Motor neuron (in vitro differentiated cells): ENCODE data around the gene PTPRR. TPM values are rescaled to one million over a fixed set of nuclear protein-coding genes. Genes with fewer than 3 reads are reported as not detected.
A peak's percentile ranks its signal among the peaks of the same experiment; 100 is the strongest.

Experiments
- ATAC-seq, 8 experiments: fragments of 200-7000 bp; cut with Tn5 transposase; replicated peaks in 6 of 8; 2 replicates each; pipeline ENCODE4 v1.8.0; 2021; ENCODE audit warnings: mild to moderate bottlenecking in 8 of 8, moderate library complexity in 8 of 8
- H3K27ac ChIP-seq, 2 donors: fragments of 250-450 bp; sonication (Bioruptor Pico); 2 replicates each; pipeline ENCODE4 v1.9.0; 2021; ENCODE audit warnings: antibody characterized with exemption in 2 of 2, mild to moderate bottlenecking in 2 of 2, moderate library complexity in 1 of 2
- H3K4me1 ChIP-seq, 2 donors: fragments of 250-450 bp; sonication (Bioruptor Pico); replicated peaks in 1 of 2; 2 replicates each; pipeline ENCODE4 v1.6.1; 2021; ENCODE audit warnings: antibody characterized with exemption in 2 of 2, mild to moderate bottlenecking in 2 of 2, moderate library complexity in 1 of 2
- H3K4me3 ChIP-seq, 5 donors: fragments of 250-450 bp; sonication (Bioruptor Pico); 2 replicates each; pipeline ENCODE4 v1.9.0; 2021; ENCODE audit warnings: antibody characterized with exemption in 5 of 5, mild to moderate bottlenecking in 5 of 5, moderate library complexity in 4 of 5
- WGBS, 10 experiments: fragments of 450-650 bp; shearing (Covaris generic); methylation state at CpG; one replicate each; pipeline ENCODE4 v1.0.0; 2022; 5-methylcytosine and 5-hydroxymethylcytosine counted together
- in situ Hi-C, 9 experiments: fragments of 400-800 bp; cut with MboI; loops; one replicate each; pipeline ENCODE4 v1.15.0; 2021; ENCODE audit warnings: low sequenced_read_pairs in 9 of 9, low pct_unique_long_range_greater_than_20kb in 2 of 9; ENCODE audit not compliant: unreplicated experiment in 9 of 9
- total RNA-seq, 8 experiments: library from RNA; unstranded; fragments of 300-600 nt; gene quantifications; 2 replicates each; pipeline versions ENCODE4 v1.2.3 to v1.2.4, GENCODE V29; 2022

Gene PTPRR
- total RNA-seq, 8 experiments from 2014 or later: 0.18 to 3.6 (median 2.1) TPM; not detected in 1

DNA sequence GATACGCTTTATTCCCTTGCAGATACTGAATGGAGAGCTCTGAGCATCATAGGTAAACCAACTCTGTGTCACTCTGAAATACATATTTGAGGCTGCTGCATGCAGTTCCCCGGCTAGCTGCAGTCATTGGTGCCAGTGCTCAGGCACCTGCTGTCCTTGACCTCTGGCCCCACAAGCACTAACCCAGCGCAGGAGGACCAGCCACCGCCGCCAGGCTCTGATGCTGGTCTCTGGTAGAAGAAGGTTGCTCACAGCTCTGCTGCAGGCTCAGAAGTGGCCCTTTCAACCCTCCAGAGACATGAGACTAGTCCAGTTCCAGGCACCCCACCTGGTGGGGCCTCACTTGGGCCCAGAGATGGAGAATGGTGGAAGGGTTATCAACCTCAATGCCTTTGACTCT, 248.8 kb downstream of the PTPRR start:
- Histone ChIP-seq H3K27ac (no peak overlapping the region), H3K4me3 (no peak overlapping the region), H3K4me1 (no peaks in the 10 kb centered on the region)
- in situ Hi-C loops: no loop called here
- WGBS, 10 experiments: 67 to 100% (median 88%) methylated on average over 1 to 2 of the region's 5 CpGs; no CpG with 5 or more reads in 2 of the 10 experiments
- ATAC-seq: no peak

DNA sequence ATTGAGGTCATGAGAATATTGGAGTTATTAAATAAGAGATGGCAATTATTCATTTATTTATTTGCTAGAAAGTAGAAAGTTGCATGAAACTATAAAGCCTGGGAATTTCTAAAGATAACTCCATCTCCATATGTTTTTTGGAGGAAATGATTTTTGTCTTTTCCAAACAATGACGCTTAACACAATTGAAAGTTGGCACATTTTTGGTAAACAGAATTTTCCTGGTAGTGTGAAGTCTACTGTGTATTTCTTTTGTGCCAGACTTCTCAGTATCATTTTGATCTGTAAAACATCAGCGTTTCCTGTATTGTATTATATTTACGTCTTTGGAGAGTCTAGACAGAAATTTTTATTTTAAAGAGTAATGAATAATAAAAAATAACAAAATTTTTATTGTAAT, 249.6 kb downstream of the PTPRR start:
- ATAC-seq: no peak
- Histone ChIP-seq H3K4me3 (no peak overlapping the region), H3K4me1 (no peaks in the 10 kb centered on the region), H3K27ac (no peak overlapping the region)
- WGBS, 10 experiments: 43 to 100% (median 91%) methylated on average over 2 to 3 of the region's 3 CpGs
- in situ Hi-C loops: no loop called here

DNA sequence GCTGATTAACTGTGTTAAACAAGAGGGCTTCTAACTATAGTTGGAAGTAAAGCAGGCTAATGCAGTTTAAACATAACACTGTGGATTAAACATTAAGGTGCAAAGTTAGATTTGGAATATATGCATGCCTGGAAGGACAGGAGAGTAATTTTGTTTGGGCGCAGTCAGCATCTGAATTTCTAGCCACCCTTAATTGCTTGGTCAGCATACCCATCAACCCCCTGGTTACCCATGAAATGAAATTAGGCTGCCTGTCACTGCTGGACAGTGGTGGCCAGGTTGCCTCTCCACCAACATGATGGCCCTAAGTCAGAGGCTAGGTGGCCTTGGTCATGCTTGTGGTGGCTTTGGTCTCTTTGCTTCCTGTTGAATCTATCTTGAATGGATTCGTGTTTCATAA, 253.3 kb downstream of the PTPRR start:
- 85 to 100% (median 93%) methylated on average over 1 to 2 of the region's 2 CpGs; no CpG with 5 or more reads in 4 of the 10 experiments for WGBS, 10 experiments
- ATAC-seq: no peak
- Histone ChIP-seq H3K27ac (no peak overlapping the region), H3K4me1 (peaks cover 5 to 7% of the 10 kb centered on the region in 2 donors), H3K4me3 (no peak overlapping the region)
- in situ Hi-C loops: no loop called here

DNA sequence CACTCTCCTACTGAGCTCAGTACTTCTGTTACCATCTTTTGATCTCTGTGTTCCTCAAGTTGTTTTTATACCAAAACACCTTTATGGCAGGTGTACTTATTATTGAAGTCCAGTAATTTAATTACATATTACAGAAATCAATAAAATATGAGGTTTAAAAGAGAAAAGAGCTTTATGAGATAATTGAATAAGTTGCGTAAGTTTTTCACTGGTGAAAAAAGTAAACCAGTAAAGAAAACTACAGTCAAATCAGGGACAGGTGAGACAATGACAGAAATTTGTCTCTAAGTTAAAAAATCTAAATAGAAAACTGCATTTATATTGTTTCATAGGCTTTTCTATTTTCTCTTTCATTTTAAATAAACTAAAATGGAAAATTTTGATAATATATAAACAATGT, 254.2 kb downstream of the PTPRR start:
- no peak for ATAC-seq
- H3K4me3 ChIP-seq: no peak overlapping the region
- 67 to 100% (median 100%) methylated on average over 1 of the region's 1 CpG; no CpG with 5 or more reads in 1 of the 10 experiments for WGBS, 10 experiments
- in situ Hi-C loops: no loop called here
- H3K4me1 ChIP-seq: peaks cover 5 to 7% of the 10 kb centered on the region in 2 donors
- H3K27ac ChIP-seq: no peak overlapping the region

DNA sequence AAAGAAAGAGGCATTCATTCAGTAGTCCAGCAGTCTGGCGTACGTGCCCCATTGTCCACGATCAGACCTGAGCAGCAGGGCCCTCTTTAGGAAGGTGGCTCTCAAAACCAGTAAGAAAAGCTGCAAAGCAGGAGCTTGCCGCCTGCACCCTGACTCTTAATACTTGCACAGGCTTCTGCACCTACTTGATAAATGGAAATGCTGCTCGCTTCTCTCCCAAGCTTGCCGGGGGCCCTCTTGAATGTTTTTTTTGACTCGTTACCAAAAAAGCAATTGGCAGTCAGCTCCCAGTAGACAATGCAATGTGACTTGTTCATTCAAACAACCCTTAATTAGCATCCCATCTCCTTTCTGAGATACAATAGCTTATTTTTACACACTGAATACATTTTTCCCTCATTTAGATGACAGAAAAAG, 256.1 kb downstream of the PTPRR start:
- no peak overlapping the region for H3K27ac ChIP-seq
- WGBS, 10 experiments: 0 to 93% (median 27%) methylated on average over 3 to 7 of the region's 7 CpGs; no CpG with 5 or more reads in 3 of the 10 experiments
- in situ Hi-C loops: no loop called here
- H3K4me3 ChIP-seq: no peak overlapping the region
- peaks cover 5 to 7% of the 10 kb centered on the region in 2 donors for H3K4me1 ChIP-seq
- peak in 5 of 8 experiments; percentile 36 to 63 (median 50) for ATAC-seq

DNA sequence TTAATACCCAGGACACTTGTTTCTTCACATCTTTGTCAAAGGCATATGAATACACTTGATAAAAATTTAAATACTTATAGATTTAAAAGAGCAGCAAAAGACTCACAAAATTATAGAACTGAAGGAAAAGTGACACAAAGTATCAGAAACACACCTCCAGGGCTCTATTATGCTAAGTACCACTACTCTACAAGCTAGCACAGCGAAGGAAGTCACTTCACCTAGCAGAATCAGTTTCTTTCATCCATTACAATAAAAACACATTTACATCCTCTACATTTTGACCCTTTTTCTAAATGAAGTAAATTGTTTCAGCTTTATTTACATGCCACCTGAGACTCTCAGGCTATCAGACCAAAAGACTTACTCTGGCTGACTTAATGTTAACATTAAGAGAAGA, 256.7 kb downstream of the PTPRR start:
- Histone ChIP-seq H3K27ac (no peak overlapping the region), H3K4me1 (peaks cover 5 to 7% of the 10 kb centered on the region in 2 donors), H3K4me3 (no peak overlapping the region)
- no peak for ATAC-seq
- in situ Hi-C loops: no loop called here
- WGBS, 10 experiments: 50 to 100% (median 94%) methylated on average over 1 of the region's 1 CpG; no CpG with 5 or more reads in 4 of the 10 experiments

DNA sequence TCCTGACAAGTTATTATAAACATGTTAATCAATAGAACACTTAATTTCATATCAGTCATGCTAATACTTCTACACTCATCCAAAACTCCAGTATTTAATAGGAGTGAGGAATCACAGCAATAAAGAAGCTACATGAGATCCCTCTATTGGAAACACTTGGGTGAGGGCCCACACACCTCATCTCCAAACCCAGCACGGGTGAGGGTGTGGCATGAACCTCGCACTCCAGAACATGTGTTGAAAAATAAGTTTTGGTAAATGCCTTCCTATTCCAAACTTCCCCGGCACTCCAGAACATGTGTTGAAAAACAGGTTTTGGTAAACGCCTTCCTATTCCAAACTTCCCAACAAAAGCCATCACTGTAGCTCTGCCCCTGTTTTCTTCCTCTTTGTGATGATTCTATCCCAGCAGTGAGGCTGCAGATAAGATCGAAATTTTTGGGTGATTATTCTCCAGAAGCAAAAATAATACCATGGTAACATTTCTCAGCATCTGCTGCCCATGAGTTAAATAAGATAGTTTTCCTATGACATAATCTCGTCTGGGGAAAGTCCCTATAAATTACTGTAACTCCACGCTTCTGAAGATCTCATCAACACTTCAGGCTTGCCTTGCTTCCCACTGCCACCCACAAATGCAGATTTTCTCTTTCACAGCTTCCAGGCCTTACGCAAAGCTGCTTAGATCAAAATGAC, 258.9 kb downstream of the PTPRR start:
- H3K4me1 ChIP-seq: peaks cover 5 to 7% of the 10 kb centered on the region in 2 donors
- H3K4me3 ChIP-seq: no peak overlapping the region
- in situ Hi-C loops: no loop called here
- H3K27ac ChIP-seq: no peak overlapping the region
- peak in 3 of 8 experiments; percentile 35 to 82 (median 79) for ATAC-seq
- WGBS, 10 experiments: 7 to 100% (median 80%) methylated on average over 1 to 8 of the region's 8 CpGs

DNA sequence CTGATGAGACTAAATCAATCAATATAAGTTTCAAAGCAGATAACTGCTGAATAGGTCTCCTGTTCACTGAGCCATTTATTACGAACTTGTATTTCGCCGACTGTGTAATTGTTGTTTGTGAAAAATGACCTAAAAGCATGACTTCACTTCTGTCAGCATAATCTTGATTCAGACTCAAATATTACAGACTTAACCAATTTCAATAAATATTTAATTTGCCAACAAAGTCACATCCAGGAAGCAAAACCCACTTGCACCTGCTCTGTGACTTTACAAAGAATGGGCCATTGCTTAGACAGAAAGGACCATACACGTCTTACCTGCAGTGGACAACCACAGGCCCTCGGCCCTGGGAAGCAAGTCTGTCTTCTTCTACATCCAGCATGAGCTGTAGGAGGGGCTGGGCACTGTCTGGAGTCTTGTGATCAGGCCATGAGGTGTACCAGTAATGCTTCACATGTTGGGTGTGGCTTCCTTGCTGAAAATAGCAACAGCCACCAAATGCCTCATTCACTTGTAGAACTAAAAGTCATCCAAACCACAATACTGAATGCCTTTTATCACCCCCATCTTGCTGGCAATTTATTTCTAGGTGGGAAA, 259.8 kb downstream of the PTPRR start:
- in situ Hi-C loops: no loop called here
- ATAC-seq: peak; percentile 27 to 89 (median 56)
- 33 to 100% (median 77%) methylated on average over 1 to 4 of the region's 5 CpGs; no CpG with 5 or more reads in 2 of the 10 experiments for WGBS, 10 experiments
- Histone ChIP-seq H3K27ac (no peak overlapping the region), H3K4me3 (no peak overlapping the region), H3K4me1 (peaks cover 5 to 7% of the 10 kb centered on the region in 2 donors)

DNA sequence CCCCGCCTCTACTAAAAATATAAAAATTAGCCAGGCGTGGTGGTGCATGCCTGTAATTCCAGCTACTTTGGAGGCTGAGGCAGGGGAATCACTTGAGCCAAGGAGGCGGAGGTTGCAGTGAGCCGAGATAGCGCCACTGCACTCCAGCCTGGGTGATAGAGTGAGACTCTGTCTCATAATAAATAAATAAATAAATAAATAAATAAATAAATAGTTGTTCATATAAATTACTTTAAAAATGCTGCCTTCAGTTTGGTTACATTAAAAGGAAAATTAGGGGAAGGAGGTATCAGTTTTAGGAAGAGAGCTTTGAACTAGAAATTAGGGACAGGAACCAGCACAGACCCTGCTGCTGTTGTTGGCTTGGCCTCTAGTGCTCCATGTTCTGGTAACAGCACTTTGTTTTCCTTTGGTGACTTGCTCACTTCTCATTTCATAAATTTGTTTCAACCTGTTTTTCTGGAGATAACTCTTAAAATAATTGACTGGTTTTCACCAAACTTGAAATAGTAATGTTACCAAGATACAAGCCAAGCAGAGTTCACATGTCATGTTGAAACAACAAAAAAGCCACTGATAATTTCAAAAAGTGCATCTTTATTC, 260.4 kb downstream of the PTPRR start:
- Histone ChIP-seq H3K27ac (no peak overlapping the region), H3K4me1 (peaks cover 5 to 7% of the 10 kb centered on the region in 2 donors), H3K4me3 (no peak overlapping the region)
- ATAC-seq: no peak
- in situ Hi-C loops: no loop called here
- 80 to 100% (median 94%) methylated on average over 1 to 5 of the region's 5 CpGs; no CpG with 5 or more reads in 1 of the 10 experiments for WGBS, 10 experiments

DNA sequence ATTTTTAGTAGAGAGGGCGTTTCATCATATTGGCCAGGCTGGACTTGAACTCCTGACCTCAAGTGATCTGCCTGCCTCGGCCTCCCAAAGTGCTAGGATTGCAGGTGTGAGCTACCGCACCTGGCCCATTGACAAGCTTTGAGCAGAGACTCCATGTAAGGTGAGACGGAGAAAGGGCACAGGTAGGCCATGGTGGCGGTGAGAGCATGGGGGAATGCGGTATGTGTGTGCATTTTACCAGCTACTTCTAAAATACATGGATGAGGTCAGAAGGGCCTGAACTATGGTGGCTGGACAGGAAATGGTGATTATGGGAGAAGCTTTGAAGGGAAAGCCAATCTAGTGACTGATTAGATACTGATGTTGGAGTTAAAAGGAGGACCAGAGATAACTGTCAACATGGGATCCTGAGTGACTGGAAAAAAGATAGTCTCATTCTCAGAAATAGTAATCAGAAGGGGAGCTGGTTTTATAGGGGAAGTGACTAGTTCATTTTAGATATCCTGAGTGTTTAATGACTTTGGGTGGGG, 261.4 kb downstream of the PTPRR start:
- in situ Hi-C loops: no loop called here
- no peak overlapping the region for H3K4me3 ChIP-seq
- ATAC-seq: no peak
- H3K4me1 ChIP-seq: peaks cover 0 to 1% of the 10 kb centered on the region in 2 donors
- no peak overlapping the region for H3K27ac ChIP-seq
- 85 to 100% (median 95%) methylated on average over 2 to 6 of the region's 6 CpGs; no CpG with 5 or more reads in 3 of the 10 experiments for WGBS, 10 experiments

DNA sequence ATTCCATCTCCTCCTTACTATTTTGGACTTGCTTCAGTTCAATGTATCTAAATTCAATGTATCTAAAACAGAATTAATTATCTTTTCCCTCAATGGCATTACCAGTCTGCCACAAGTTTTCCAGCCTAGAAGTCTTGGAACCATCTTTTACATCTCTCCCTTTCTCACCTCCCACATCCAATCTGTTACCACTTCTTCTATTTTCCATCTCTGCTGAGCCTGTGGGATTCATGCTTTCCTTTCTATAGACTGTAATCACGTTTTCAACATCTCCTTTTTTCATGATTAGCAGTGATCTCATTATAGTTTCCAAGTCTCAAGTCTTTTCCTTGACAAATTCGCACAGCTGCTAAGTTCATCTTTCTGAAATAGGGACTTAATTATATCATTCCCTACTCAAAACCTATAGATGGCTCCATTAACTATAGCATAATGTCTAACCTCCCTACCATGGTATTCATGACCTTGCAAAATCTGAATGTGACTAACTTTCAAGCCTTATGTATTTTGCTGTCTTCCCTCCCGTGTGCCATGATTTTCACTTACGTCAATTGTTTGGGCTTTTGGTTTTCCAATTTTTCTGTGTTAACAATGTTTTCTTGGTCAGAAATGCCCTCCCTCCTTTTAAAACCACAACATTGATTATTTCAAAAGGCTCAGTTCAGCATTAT, 262.8 kb downstream of the PTPRR start:
- Histone ChIP-seq H3K4me3 (no peak overlapping the region), H3K27ac (no peak overlapping the region), H3K4me1 (no peaks in the 10 kb centered on the region)
- in situ Hi-C loops: no loop called here
- ATAC-seq: no peak
- 50 to 85% (median 74%) methylated on average over 1 to 4 of the region's 4 CpGs for WGBS, 10 experiments

DNA sequence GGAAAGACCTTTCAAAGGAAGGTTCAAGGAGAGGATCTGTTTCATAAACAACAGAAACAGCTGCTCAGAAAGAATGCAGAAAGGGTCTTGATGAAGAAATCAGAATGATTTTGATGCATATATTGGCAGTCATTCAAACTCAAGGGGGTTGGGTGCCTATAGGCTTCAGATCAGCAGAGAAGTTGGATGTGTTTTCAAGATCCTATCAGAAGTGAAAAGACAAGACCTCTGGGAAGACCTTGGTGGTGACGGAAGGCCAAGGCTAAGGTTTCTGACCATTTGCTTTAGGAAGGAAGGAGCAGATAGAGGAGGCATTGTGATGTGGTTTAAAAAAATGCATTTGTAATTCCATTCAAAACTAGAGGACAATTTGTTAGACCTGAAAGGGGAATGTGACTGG, 268.1 kb downstream of the PTPRR start:
- Histone ChIP-seq H3K4me1 (no peaks in the 10 kb centered on the region), H3K4me3 (no peak overlapping the region), H3K27ac (no peak overlapping the region)
- in situ Hi-C loops: no loop called here
- 80 to 100% (median 88%) methylated on average over 1 of the region's 1 CpG; no CpG with 5 or more reads in 3 of the 10 experiments for WGBS, 10 experiments
- no peak for ATAC-seq

DNA sequence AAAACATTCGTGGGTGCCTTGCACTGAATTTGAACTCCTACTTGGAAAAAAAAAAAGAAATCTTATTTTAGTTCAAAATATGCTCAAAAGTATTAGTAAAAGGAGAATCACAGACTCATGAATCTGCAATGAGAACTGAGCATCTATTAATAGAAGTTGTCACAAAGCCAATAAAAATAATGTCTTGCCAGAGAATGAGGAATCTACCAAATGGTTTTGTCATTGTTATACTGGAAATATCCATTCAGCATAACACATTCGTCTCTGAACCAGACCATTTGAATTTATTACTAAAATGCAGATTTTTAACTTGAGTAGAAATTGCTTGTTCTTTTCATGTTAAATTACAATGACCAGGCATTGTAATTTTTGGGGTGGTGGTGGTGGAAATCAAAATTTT, 271.7 kb downstream of the PTPRR start:
- ATAC-seq: peak in 2 of 8 experiments; percentile 17 to 19
- 0 to 89% (median 81%) methylated on average over 1 to 2 of the region's 2 CpGs for WGBS, 10 experiments
- peaks cover 6 to 7% of the 10 kb centered on the region in 2 donors for H3K4me1 ChIP-seq
- no peak overlapping the region for H3K4me3 ChIP-seq
- in situ Hi-C loops: no loop called here
- no peak overlapping the region for H3K27ac ChIP-seq
